Neutrophil (primary cell): ENCODE data around the gene COL8A1.

Experiments
- H3K27ac ChIP-seq: fragments of 200-600 bp; sonication (generic); 2 replicates; pipeline ENCODE4 v1.5.1; 2016; ENCODE audit warnings: mild to moderate bottlenecking, moderate library complexity
- H3K27me3 ChIP-seq: fragments of 200-600 bp; sonication (generic); 2 replicates; pipeline ENCODE4 v1.6.0; 2016; ENCODE audit warnings: mild to moderate bottlenecking
- H3K36me3 ChIP-seq: fragments of 200-600 bp; sonication (generic); 2 replicates; pipeline ENCODE4 v1.5.1; 2017
- H3K4me1 ChIP-seq, 2 experiments: fragments of 200-600 bp in 1 of 2; sonication (generic) in 1 of 2; 1 replicate in 1 of 2; 2 replicates in 1 of 2; pipeline versions ENCODE4 v1.5.1 to v1.6.1; 2013 to 2016; ENCODE audit warnings: low read depth in 1 of 2, low read length in 1 of 2, mild to moderate bottlenecking in 1 of 2, moderate library complexity in 1 of 2; ENCODE audit not compliant: control insufficient read depth in 1 of 2, insufficient read depth in 1 of 2
- H3K4me3 ChIP-seq, 2 experiments: fragments of 200-600 bp in 1 of 2; sonication (generic) in 1 of 2; 1 replicate in 1 of 2; 2 replicates in 1 of 2; pipeline ENCODE4 v1.5.1; 2013 to 2016; ENCODE audit warnings: low read depth in 1 of 2, low read length in 1 of 2, mild to moderate bottlenecking in 1 of 2, moderate library complexity in 1 of 2
- H3K9me3 ChIP-seq: fragments of 200-600 bp; sonication (generic); 2 replicates; pipeline ENCODE4 v1.5.1; 2016
- CTCF ChIP-seq: fragments of 200-600 bp; sonication (generic); IDR thresholded peaks from 2 replicates; pipeline ENCODE4 v1.5.1; 2016; ENCODE audit warnings: antibody characterized with exemption

The COL8A1 gene

DNA sequence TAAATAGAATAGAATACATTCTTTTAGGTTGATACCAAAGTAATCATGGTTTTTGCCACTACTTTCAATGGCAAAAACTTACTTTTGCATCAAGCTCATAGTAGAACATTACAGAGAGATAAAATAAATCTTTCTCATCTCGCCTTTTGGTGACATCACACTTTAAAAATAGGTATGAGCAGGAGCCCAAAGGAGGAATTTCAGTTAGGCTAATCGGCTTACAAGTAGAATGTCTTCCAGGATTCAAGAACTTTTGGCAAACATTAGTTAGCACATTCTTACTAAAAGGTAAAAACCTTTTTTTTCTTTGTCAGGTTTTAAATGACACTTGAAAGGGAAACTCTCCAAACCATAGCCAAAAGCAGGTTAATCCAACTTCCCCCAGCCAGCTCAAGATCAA is 119.6 kb downstream of the COL8A1 start:
- no peak overlapping the region for H3K4me3 ChIP-seq
- H3K27ac ChIP-seq: no peak overlapping the region
- no peaks in the 10 kb centered on the region for H3K36me3 ChIP-seq
- no peaks in the 10 kb centered on the region for H3K9me3 ChIP-seq
- TF ChIP-seq CTCF: no peak
- H3K4me1 ChIP-seq: no peaks in the 10 kb centered on the region
- peaks cover 17% of the 10 kb centered on the region for H3K27me3 ChIP-seq

GRCh38 chr3:99758502-99759177 is 120.2 kb downstream of the COL8A1 start:
- Histone ChIP-seq H3K4me3 (no peak overlapping the region), H3K36me3 (no peaks in the 10 kb centered on the region), H3K4me1 (no peaks in the 10 kb centered on the region), H3K27ac (no peak overlapping the region), H3K9me3 (no peaks in the 10 kb centered on the region), H3K27me3 (peaks cover 17% of the 10 kb centered on the region)
- TF ChIP-seq CTCF: no peak

DNA sequence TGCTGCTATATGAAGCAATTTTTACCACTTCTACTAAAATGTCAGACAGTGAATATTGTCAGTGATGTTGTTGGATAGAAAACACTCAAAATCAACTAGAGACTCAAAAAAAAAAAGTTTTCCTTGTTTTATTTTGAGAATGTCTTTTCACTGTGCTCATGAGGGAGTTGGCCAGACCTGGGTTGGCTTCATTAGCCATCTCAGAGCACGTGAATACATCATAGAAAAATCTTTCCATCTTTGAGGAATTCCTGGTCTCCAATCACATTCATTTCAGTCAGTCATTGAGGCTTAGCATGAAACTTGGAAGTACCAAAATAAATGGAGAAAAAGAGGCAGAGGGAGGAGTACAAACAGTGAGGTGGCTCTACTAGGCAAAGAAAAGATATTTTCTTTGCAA is 121.6 kb downstream of the COL8A1 start:
- no peak for TF ChIP-seq CTCF
- no peaks in the 10 kb centered on the region for H3K4me1 ChIP-seq
- no peaks in the 10 kb centered on the region for H3K36me3 ChIP-seq
- no peak overlapping the region for H3K27ac ChIP-seq
- H3K4me3 ChIP-seq: no peak overlapping the region
- H3K9me3 ChIP-seq: no peaks in the 10 kb centered on the region
- peaks cover 17% of the 10 kb centered on the region for H3K27me3 ChIP-seq

- H3K27ac ChIP-seq: no peak overlapping the region
- H3K27me3 ChIP-seq: peaks cover 17% of the 10 kb centered on the region
- H3K36me3 ChIP-seq: no peaks in the 10 kb centered on the region
- TF ChIP-seq CTCF: no peak
- no peaks in the 10 kb centered on the region for H3K4me1 ChIP-seq
- no peaks in the 10 kb centered on the region for H3K9me3 ChIP-seq
- H3K4me3 ChIP-seq: no peak overlapping the region
Observed at GRCh38 chr3:99760629-99761028, 122.2 kb downstream of the COL8A1 start.

DNA sequence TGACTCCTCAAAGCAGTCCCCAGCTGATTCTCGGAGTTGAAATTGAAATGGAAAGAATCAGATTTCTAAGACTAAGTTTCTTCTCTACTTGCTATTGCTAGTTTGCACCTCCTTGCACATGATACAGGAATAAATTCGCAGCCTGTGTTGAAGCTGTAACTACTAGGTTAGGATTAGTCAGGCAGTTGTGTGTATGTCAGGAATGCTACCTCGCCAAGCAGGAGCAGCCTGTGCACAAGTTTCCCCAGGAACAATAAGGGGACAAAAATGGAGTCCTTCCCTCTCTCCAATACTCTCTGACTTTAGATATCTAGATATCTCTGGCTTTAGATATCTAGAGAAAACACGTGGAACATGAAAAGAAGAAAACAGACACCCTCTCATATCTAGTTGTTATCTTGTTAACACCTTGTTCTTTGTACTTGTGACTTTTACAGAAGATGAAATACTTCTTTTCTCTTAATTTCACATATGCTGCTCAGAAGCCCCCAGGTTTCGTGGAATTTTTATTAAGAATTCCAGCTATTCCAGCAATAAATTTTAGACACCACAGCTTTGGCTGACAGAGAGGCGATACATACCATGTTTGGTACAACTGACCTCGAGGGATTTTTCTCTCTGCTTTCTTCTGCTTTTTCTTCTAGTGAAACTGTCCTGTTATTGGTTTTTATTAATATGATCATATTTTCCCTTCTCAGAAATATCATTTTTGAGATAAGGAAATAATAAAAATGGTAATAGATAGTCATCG is 123.2 kb downstream of the COL8A1 start:
- Histone ChIP-seq H3K27me3 (peaks cover 17% of the 10 kb centered on the region), H3K36me3 (no peaks in the 10 kb centered on the region), H3K4me3 (no peak overlapping the region), H3K4me1 (no peaks in the 10 kb centered on the region), H3K9me3 (no peaks in the 10 kb centered on the region), H3K27ac (no peak overlapping the region)
- TF ChIP-seq CTCF: no peak
